A549 (cell line): ENCODE results near the gene RETREG1.

Source experiments
- BCL3 ChIP-seq: fragments of >200 bp; sonication (Bioruptor Twin); formaldehyde crosslinking; IDR thresholded peaks from 3 replicates; pipeline ENCODE4 v1.6.1; 2016
- EP300 ChIP-seq, 2 experiments: fragments of >200 bp; sonication (Bioruptor Twin); formaldehyde crosslinking; IDR thresholded peaks; 2 replicates in 1 of 2; 3 replicates in 1 of 2; pipeline ENCODE4 v1.6.1; 2016 to 2017
- HOXA7 ChIP-seq: fragments of 250-450 bp; sonication (Bioruptor Pico); IDR thresholded peaks from 2 replicates; pipeline ENCODE4 v1.5.0; 2020; ENCODE audit warnings: mild to moderate bottlenecking, moderate library complexity
- KDM1A ChIP-seq: fragments of 200-600 bp; sonication (generic); IDR thresholded peaks from 2 replicates; pipeline ENCODE4 v1.6.1; 2016; ENCODE audit warnings: low read depth, mild to moderate bottlenecking
- POLR2A ChIP-seq: IDR thresholded peaks from 2 replicates; pipeline ENCODE4 v1.6.1; 2012; ENCODE audit warnings: mild to moderate bottlenecking, low read length
- POLR2AphosphoS2 ChIP-seq: conservative IDR thresholded peaks from 2 replicates; pipeline ENCODE4 v1.6.1; 2012; ENCODE audit warnings: low read length, improper control_type of control experiment, inconsistent platforms
- RCOR1 ChIP-seq: fragments of 150-350 bp; IDR thresholded peaks from 2 replicates; pipeline ENCODE4 v1.6.1; 2014; ENCODE audit warnings: antibody characterized with exemption, low read length, low read depth
- RFX5 ChIP-seq: fragments of 450-650 bp; IDR thresholded peaks from 2 replicates; pipeline ENCODE4 v1.7.1; 2014; ENCODE audit warnings: antibody characterized with exemption, mild to moderate bottlenecking, moderate library complexity
- RNF2 ChIP-seq: fragments of 200-600 bp; sonication (generic); IDR thresholded peaks from 2 replicates; pipeline ENCODE4 v1.6.1; 2016; ENCODE audit warnings: low read depth, mild to moderate bottlenecking, antibody characterized with exemption, moderate library complexity, borderline replicate concordance
- USF2 ChIP-seq: fragments of 450-650 bp; IDR thresholded peaks from 2 replicates; pipeline ENCODE4 v1.6.1; 2014; ENCODE audit warnings: antibody characterized with exemption
- TF ChIP-seq, protein P1 (sequence below): fragments of >200 bp; sonication (Bioruptor Twin); formaldehyde crosslinking; IDR thresholded peaks from 3 replicates; pipeline ENCODE4 v1.5.1; 2016
- TF ChIP-seq, protein P2 (sequence below): IDR thresholded peaks from 2 replicates; pipeline ENCODE4 v1.6.1; 2012
- TF ChIP-seq, protein P3 (sequence below): fragments of 150-350 bp; IDR thresholded peaks from 2 replicates; pipeline ENCODE4 v1.6.1; 2014; ENCODE audit warnings: low read depth, mild to moderate bottlenecking, low read length

GRCh38 chr5:16574789-16575721, 41.7 kb downstream of the RETREG1 start:
- TF ChIP-seq RCOR1 (no peak), POLR2A (no peak), POLR2AphosphoS2 (no peak), EP300 (IDR thresholded peaks at IDR 0.05) (no peak), USF2 (no peak), HOXA7 (CRISPR knock-in tag) (no peak), KDM1A (no peak), RNF2 (no peak), RFX5 (no peak), BCL3 (no peak)
- TF ChIP-seq, protein P1, sequence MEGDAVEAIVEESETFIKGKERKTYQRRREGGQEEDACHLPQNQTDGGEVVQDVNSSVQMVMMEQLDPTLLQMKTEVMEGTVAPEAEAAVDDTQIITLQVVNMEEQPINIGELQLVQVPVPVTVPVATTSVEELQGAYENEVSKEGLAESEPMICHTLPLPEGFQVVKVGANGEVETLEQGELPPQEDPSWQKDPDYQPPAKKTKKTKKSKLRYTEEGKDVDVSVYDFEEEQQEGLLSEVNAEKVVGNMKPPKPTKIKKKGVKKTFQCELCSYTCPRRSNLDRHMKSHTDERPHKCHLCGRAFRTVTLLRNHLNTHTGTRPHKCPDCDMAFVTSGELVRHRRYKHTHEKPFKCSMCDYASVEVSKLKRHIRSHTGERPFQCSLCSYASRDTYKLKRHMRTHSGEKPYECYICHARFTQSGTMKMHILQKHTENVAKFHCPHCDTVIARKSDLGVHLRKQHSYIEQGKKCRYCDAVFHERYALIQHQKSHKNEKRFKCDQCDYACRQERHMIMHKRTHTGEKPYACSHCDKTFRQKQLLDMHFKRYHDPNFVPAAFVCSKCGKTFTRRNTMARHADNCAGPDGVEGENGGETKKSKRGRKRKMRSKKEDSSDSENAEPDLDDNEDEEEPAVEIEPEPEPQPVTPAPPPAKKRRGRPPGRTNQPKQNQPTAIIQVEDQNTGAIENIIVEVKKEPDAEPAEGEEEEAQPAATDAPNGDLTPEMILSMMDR, result no peak
- TF ChIP-seq, protein P2, sequence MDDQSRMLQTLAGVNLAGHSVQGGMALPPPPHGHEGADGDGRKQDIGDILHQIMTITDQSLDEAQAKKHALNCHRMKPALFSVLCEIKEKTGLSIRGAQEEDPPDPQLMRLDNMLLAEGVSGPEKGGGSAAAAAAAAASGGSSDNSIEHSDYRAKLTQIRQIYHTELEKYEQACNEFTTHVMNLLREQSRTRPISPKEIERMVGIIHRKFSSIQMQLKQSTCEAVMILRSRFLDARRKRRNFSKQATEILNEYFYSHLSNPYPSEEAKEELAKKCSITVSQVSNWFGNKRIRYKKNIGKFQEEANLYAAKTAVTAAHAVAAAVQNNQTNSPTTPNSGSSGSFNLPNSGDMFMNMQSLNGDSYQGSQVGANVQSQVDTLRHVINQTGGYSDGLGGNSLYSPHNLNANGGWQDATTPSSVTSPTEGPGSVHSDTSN, result no peak
- TF ChIP-seq, protein P3, sequence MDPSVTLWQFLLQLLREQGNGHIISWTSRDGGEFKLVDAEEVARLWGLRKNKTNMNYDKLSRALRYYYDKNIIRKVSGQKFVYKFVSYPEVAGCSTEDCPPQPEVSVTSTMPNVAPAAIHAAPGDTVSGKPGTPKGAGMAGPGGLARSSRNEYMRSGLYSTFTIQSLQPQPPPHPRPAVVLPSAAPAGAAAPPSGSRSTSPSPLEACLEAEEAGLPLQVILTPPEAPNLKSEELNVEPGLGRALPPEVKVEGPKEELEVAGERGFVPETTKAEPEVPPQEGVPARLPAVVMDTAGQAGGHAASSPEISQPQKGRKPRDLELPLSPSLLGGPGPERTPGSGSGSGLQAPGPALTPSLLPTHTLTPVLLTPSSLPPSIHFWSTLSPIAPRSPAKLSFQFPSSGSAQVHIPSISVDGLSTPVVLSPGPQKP, result no peak
